ENCODE results near the gene SIRPA.

The SIRPA gene

DNA sequence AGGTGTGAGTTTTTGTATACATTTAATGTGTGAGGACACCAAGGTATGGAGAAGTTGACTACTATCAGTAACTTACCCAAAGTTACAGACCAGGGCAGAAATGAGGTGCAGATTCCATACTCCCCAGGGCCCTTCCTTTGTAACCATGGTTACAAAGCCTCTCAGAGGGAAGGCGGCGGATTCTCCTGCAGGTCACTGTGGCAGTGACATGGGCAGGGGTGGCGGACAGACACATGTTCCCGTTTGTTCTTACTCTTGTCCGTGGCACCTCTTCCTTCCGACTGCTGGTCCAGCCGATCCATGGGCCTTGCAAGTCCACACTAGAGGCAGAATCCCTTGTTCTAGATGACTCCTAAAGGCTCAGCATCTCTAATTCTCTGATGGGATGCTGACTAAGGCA, 55.6 kb downstream of the SIRPA start:
- no peak for DNase-seq (ENCODE audit: low read depth in 2 of 2)

DNA sequence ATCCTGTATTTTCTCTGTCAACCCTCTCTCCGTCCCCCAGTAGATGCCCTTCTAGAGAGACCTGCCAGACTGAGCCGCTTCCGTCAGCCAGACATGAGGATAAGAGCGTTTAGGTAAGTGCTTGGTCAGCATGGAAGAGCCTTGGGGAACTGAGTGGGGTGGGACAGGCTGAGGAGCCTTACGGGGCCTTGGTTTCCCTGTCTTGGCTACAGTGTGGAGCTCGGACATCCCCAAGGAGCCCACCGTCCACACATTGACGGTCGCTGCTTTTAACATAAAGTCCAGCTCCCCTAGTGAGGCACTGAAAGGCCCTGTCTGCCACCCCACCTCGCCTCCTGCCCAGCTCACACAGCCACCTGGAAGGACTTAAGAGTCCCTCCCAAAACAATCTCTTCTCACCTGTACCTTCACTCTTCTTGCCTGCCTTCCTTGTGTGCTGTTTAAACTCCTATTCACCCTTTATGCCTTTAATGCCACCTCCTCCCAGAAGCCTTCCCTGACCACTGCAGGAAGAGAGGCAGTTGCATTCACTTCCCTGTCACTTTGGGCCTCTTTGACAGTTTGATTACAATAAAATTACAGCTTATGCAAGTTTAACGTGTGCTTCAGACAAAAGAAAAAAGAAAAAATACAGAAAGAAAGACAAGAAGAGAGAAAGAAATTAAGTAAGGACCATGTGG, 56.4 kb downstream of the SIRPA start:
- no peak for DNase-seq (ENCODE audit: low read depth in 2 of 2)

DNA sequence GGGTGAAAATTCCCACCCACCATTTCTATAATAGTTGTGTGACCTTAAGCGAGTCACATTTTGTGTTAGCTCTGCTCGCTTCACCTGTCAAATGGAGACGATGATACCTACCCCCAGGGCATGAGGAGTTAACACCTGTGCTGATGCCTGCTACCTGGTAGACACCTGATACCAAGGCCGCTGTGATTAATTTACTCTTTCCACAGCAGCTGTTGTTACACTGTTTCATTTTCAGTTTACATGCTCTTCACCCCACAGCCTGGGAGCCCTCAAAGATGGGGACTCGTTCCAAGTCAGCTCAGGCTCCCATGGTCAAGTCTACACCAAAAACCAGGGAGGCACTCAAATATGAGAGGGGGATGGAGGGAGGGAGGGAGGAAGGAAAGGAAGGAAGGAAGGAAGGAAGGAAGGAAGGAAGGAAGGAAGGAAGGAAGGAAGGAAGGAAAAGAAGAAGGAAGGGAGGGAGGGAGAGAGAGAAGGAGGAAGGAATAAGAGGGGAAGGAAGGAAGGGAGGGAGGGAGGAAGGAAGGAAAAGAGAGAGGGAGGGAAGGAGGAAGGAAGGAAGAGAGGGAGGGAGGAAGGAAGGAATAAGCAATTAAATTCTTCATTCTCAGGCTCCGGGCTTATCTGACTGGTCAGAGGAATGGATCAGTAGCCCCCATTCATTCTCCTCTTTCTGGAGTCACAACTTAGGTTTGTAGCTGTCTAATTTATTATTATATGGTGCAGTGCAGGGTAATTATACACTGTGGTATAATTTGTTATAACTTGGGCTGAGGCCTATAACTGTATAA, 57.7 kb downstream of the SIRPA start:
- no peak for DNase-seq (ENCODE audit: low read depth in 2 of 2)

DNA sequence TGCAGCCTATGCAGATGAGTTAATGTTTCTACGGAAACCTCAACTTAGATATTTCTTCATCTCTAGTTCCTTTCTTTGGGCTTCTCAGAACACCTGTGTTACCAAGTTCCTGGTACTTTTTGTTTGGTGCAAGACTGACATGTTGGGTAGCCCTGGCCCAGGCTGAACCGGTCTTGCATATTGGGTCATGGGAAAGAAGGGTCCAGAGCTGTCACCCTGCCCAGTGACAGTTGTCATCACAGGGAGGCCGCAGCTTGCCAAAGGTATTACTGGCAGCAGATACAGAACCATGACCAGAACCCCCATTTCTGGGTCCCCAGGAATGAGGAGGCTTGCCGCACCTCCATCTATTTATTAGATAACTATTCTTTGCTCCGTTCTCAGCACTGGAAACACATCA, 58.4 kb downstream of the SIRPA start:
- no peak for DNase-seq (ENCODE audit: low read depth in 2 of 2)

DNA sequence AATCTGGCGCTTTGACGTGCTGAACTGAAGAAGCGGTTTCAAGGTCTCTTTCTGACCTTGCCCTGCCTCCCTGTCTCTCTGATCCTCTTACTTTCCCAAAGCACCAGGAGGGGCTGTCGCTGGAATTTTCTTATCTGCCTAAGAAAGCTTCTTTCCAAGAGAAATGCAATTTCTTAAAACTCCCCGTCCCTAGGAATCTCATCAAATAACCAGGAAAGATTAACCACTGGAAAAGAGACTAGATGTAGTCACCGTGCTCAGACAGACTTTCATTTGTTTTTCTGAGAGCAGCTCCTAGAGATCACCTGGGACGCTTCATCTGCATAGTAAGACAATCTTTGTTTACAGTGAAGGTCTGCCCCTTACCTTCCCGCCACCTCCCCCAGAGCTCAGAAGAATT, 60.0 kb downstream of the SIRPA start:
- DNase-seq (ENCODE audit: low read depth in 2 of 2) = no peak

DNA sequence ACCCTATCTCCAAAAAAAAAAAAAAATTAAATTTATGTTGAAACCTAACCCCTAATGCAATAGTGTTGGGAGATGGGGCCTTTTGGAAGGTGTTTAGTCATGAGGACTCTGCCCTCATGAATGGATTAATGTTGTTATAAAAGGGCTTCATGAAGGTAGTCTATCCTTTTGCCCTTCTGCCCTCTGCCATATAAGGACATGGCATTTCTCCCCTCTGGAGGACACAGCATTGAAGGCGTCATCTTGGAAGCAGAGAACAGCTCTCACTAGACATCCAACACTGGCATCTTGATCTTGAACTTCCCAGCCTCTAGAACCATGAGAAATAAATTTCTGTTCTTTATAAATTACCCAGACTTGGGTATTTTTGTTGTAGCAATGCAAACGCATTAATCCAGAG, 63.2 kb downstream of the SIRPA start:
- DNase-seq (ENCODE audit: low read depth in 2 of 2) = no peak

DNA sequence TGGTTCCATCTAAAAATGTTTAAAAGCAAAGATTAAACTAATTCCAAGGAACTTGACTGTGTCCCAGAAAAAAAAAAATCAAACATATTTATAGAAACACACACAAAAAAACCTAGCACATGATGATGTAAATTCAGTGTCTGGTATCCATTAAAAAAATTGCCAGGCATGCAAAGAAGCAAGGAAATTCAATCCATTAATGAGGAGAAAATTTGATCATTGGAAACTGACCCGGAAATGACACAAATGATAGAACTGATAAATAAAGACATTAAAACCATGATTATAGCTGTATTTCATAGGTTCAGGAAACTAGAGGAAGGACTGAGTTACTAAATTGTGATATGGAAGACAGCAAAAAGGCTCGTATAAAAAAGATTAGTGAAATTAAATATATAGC, 63.9 kb downstream of the SIRPA start:
- DNase-seq (ENCODE audit: low read depth in 2 of 2) = no peak

DNA sequence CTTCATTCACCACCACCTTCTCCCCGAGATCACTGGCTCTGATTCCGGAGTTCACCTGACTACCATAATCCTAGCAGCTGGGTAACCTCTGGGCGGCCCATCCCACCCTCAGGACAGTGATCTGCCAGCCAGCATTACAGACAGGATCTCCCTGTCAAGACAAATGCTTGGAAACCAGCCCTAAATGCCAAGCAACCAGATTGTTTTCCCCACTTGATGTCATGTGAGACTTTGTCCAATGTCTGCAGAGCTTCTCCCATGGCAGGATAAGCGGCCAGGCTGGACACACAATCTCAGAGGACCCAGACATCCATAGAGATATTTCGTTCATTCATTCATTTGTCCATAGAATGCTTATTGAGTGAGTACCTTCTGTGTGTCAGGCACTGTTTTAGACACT, 66.2 kb downstream of the SIRPA start:
- DNase-seq (ENCODE audit: low read depth in 2 of 2) = no peak

DNA sequence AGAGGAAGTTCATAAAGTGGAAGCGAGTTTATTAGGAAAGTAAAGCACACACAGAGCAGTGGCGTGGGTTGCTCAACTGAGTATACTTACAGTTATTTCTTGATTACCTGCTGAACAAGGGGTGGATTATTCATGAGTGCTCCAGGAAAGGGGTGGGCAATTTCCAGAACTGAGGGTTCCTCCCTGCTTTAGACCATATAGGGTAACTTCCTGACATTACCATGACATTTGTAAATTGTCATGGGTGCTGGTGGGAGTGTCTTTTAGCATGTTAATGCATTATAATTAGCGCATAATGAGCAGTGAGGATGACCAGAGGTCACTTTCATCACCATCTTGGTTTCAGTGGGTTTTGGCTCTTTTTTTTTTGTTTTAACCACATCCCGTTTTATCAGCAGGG, 68.9 kb downstream of the SIRPA start:
- DNase-seq (ENCODE audit: low read depth in 2 of 2) = no peak

DNA sequence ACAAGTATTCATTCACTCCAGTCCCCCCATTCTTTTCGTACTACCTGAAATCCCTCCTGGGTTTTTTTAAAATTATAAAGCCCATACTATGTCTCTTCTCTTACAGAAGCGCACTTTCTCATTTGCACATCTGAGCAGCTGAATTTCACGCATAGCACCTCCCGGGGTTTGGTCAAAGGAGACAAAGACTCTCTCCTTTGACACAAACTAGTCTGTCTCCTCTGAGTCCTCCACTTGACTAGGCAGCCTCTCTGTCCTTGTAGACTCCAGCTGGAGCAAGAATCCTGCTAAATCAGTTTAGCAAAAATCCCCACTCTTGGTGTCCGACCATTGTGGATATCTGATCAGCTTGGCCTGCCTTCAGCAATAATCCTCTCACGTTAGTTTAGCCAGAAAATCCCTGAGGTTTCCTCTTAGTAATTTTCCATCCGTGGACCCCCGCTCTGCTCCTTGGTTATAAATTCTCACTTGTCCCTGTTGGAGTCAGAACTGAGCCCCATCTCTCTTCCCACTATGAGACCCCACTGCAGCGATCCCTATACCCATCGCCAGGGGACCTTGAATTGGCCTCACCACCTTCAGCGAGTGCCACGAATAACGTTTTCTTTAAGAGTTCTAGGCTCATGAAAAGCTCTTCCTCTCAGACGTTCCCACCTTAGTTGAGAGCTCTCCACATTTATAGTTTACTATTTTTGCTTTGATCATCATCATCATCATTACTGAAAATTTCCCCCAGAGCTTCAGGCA, 69.6 kb downstream of the SIRPA start:
- peak in 1 of 2 donors; percentile 4 for DNase-seq (ENCODE audit: low read depth in 2 of 2)

DNA sequence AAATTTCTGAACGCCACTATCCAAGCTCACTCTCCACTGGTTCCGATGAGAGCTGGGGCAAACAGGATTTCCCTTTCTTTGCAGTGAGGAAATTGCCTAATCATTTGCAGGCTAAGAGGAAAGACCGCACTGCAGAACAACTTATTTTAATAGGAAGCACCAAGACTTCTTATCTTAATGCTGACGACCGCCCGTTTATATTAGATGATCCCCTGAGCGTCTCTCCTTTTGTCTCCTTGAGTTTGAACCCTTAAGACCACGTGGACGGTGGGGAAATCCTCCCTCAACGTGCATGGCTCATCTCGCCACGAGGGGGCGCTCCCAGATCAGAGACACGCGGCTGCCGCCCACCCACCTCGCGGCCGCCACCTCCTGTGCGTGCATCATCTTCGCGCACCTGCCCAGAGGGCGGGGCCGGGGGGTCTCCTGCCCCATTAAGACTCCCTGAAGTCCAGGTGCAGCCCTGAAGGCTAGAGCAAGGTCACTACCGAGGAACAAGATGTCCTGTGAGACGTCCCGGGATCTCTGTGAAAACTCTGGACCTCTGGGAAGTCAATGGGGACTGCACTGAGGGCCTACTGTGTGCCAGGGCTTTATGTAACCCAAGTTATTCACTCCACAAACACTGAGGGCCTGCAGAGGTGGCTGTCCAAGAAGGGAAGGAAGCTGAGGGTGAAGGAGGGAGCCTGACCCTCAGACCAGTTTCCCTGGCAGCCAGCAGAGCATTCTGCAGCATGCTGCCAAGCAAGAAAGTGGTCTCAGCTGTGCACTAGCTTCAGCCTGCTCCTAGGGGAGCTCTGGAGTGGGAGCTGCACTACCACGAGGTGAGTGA, 70.5 kb downstream of the SIRPA start:
- DNase-seq (ENCODE audit: low read depth in 2 of 2) = peak; percentile 84 to 93

DNA sequence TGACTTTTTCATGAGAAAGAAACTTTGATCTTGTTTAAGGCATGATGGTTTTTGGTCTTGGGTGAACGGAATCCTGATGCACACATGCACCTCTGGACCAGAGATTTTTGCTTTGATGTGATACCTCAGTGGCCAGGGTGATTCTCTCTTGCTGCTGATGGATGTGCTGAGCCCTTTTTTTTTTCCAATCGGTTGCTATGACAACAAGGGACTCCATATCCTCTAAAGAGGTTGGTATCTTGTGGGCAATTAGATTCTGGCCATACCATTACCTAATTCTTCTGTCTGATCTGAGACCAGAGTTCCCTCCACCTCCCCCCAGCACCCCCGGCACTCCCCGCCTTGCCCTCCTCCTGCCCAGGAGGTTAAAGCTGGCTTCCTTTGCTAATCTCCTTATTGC, 73.8 kb downstream of the SIRPA start:
- DNase-seq (ENCODE audit: low read depth in 2 of 2) = no peak

DNA sequence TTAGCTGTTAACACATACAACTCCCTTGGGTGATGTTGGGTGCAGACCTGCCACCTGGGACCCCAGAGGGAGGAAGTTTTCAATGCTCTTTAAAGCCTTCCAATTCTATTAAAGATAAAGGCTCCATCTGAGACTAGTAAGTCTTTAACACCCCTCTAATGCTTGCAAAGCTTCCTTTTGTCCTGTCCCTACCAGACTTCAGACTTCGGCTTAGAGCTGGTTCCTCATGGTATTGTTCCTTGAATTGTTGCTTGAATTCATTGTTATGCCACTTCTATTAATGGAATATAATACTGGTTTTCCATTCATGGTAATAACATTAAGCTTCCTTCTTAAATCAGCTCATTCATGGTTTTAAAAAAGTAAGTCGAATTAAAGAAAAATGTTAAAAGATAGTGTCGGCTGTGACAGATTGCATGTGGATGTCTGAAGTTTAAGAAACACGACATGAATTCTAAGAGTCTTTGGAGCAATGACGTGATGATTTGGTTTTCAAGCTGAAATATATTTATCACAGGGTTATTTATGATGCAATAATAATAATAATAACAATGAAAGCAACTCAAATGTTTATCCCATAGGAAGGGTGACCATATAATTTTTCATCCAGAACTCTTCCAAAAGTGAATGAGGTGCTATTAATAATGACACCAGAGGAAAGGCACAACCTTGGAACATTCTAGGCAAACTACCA, 76.8 kb downstream of the SIRPA start:
- no peak for DNase-seq (ENCODE audit: low read depth in 2 of 2)

DNA sequence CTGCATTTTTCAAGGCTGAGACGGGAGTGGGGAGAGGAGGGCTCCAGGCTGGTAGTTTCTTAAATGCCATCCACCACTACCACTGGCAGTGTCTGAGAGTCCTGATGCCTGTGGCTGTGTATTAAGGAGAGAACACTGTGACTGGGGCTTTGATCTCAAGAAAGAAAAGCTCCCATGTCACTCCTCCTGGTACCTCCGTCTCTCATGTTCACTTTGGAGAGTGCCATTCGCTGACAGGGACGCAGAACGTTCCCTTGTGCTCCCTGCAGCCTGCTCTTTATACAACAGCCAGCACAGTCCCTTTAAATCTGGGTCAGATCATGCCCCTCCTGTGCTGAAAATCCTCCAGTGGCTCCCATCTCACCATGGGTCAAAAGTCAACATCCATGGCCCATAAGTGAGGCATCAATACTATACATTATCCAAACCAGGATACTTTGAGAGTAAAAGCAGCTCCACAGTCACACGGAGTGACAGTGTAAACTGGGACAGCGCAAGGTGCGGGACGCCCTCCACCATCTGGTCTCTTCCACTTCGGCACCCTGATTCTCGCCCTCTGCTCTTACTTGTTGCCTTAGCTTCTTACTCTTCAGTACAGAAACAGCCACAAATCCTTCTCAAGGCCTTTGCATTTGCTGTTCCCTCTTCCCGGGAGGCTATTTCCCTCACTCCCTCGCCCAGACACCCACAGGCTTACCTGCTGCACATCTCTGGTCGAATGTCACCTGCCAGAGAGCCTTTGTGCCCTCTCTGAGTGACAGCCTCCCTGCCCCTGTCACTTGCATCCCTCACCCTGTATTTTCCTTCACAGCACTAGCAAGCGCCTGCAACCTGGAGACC, 78.6 kb downstream of the SIRPA start:
- no peak for DNase-seq (ENCODE audit: low read depth in 2 of 2)

DNA sequence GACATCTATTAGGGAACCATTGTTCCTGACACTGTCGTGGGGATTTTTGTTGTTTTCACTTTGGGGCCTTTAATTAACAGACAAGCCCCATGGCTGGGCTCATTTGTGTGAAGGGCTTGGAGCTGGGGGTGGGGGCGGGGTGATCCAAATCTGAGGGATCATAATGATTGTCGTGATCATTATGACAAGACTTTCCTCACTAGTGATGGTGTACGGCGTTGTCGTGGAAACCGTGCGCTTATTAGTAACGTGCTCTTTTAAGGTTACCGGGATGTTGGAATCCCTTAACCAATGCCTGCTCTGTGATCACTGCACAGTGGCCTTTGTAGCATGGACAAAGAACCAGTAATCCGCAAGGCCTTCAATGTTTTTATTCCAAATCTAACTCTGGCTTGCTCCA, 80.1 kb downstream of the SIRPA start:
- no peak for DNase-seq (ENCODE audit: low read depth in 2 of 2)

DNA sequence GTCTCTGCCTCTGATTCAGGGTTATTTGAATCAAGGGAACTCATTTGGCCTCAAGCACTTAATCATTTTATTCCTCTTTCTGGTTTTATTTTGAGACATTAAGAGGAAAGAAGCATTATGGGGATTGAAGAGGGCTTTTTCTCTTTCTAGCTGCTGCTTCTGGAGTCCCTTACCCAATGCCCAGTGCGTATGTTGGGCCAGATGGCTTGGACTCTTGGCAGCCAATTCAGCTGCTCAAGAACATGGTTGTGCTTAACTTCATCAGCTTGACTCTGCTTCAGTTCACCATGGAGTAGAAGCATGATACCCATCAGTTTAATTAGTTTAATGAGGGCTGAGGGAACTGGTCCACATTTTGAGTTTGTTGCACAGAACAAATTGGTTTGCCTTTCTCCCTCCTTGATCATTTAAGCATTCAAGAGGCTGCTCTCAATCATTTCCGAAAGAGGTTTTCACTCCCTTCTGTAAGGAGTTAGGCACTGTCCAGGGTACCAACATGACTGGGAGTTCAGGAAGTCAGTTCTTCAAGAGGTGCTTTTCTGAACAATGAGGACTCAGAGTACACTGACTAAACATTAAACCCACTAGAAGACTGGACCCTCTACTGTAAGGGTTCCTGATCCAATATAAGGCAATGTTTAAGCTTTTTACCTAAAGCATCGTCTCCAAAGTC, 84.0 kb downstream of the SIRPA start:
- DNase-seq (ENCODE audit: low read depth in 2 of 2) = no peak

DNA sequence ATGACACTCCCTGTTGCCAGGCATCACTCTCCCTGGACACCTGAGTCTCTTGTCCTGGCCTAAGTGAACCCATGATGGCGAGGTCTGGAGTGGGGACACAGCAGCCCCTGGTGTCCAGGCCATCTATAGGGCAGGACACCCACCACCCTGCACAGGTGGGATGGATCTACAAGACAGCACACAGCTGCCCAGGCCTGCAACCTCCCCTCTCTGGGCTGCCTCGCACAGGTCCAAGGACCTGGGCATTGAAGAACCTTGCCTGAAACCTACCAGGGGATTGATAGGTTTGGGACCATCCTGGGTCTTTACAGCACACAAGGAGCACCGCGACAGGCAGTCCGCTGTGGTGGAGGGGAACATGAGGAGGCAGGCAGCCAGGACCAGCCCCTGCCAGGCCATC, 87.5 kb downstream of the SIRPA start:
- DNase-seq (ENCODE audit: low read depth in 2 of 2) = no peak

DNA sequence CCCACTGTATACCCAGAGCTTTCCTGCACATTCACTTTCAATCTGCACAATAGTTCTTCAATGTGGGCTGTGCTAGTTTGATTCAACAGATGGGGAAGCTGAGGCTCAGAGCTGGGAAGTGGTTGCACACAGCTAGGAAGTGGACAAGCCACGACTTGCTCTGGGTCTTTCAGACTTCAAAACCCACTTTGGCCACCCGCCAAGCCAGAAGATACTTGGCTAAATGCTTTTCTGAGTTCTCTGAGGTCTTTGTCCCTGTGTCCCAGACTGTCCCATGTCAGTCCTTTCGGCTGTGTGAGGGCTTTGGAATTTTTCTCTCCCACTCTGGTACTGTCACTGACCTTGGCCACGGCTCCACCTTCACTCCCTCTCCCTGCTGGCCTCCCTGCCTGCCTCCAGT, 88.1 kb downstream of the SIRPA start:
- no peak for DNase-seq (ENCODE audit: low read depth in 2 of 2)

DNA sequence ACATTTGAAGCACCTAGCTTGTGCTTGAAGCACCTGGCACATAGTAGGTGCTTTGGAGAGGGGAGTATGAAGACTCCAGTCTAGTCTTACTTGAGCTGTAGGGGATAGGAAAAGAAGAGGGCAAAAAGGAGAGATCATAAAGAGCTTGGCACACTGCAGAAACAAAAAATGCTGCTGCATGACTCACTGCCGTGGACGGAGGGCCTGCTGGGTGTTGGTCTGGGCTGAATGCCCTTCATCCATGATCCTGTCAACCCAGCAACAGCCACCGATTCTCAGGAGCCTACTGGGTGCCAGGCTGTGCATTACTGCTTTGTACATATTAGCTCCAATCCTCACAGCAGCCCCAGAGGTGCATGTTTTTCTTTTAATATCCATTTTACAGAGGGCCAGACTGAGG, 92.6 kb downstream of the SIRPA start:
- no peak for DNase-seq (ENCODE audit: low read depth in 2 of 2)

All from stimulated activated CD4-positive, alpha-beta T cell treated with anti-CD3 and anti-CD28 coated beads, Interleukin-1b, Interleukin-23, amount 100 ng/mL, for 4 hours (primary cell).